EH (cell line): Measurements from ENCODE around the gene TRIM32.

ENCODE experiments used
- DNase-seq: peaks from one replicate; pipeline ENCODE4 v3.0.0-alpha.2; 2015; ENCODE audit warnings: low read depth

TRIM32 gene

DNA sequence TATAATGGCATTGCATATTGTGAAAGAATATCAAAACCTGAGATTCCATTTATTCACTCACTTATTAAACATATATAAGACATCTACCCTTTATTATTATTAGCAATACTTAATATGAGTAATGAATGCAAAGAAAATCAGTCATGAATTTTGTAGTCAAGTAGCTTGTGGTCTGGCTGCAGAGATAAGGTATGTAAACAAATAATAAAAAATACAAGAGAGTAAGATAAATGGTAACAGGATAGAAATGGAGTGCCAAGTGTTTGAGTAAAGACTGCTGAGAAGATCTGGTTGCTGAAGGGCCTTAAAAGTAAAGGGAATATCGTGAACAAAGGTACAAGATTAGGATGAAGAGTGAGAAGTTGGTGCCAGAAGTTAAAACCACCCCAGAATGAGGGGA, 18.4 kb downstream of the TRIM32 start:
- DNase-seq, result no peak

DNA sequence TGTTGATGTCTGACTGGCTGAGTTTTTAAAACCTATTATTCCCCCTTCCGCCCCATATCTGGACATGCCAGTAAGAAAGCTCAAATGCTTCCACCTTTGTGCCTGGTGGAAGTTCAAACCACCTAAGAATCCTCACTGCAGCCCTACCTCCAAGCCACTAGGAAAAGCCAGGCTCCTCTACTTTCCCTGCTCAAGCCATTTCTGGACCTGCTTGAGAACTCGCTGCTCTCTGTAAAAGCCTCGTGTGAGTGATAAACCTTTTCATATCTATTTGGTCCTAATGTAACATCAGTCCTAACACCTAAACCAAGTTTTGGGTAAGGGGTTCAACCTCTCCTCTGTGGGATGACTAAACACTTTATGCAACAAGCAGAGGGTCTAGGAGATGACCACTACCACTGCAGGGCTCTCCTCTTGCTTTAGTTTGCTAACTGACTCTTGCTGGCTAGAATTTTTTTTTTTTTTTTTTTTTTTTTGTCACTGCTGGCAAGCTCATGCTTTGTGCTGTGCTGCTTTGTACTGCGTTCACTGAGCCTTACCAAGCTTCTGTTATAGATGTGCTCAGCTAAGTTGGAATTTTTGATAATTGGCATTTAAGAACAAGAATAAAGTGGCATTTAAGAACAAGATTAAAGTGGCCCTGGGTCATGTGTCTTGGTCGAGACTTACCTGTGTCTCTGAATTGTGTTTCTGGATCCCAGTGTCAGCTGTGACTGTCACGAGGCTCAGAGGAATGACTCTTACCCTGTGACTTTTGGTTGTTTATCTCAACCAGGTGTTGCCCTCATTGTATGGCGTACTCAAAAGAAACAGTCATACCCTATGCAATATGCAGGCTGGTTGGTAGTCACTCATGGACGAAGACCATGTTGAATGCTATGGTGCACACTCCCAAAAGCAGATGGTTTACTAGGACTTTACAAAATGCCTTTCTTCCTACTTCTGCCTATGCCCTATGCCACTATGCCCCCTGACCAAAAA, 19.5 kb downstream of the TRIM32 start:
- no peak for DNase-seq

DNA sequence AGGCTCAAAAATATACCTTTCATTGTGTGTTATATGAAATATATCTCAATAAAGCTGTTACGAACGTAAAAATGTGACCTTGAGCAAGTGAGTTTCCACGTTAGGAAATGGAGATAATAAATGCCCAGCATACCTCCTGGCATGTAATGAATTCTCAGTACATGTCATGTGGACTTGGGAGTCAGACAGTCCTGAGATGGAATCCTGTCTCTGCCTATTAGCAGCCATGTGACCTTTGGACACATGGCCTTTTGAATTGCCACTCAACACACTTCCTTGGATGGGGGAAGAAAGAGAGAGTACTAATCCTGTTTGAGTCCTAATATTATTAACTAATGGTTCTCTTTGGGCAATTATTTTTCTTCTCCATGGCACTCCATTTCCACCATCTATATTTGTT, 25.7 kb downstream of the TRIM32 start:
- DNase-seq, result no peak

DNA sequence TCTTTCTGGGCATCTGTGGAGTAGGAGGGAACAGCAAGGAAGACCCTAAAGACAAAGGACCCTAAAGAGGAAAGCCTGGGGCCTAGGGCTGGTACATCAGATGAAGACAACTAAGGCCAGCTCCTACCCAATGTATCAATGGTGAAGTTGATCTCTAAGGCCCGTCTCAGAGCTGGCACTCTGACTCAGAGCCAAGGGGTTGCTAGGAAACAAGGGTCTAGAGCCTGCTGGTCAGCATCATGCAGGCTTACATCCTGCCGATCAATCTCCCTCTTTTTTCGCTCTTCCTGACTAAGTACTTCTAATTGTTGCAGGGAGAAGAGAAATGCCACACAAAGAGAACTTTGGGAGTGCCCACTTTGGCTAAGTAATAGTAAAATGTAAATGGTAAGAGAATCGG, 26.2 kb downstream of the TRIM32 start:
- no peak for DNase-seq

DNA sequence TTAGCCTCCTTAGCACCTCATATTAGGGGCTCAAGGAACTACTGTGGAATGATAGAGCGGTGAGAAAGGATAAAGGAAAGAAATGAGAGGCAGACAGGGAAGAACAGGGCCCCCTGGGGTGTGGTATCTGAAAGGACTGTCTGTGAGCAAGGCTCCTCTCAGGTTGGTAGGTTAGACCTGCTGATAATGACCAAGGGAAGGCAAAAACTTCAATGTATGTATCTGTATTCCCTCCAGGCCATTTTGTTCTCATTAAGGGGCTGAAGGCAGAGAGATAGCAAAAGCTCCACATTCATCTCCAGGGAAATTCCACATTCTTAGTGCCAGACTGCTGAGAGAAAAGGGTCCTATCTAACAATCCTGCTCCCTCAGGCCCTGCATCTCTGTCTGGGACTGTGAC, 28.6 kb downstream of the TRIM32 start:
- DNase-seq, result no peak

DNA sequence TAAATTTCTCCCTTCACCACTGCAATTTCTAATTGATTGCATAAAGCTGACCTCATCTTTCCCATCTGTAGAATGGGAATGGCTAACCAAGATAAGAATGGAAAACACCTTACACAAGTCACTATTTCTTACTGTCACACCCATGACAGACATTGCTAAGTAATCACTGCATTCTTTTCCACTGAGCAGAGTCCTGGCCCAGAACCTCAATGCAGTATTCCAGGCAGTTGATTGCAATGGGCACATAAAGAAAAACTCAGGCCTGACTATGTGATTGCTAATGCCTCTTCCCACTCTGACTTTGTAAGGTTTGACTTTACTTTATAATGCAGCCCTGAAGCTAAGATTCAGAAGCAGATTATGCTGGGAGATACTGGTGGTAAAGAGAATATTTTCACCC, 29.3 kb downstream of the TRIM32 start:
- DNase-seq, result peak; percentile 50

DNA sequence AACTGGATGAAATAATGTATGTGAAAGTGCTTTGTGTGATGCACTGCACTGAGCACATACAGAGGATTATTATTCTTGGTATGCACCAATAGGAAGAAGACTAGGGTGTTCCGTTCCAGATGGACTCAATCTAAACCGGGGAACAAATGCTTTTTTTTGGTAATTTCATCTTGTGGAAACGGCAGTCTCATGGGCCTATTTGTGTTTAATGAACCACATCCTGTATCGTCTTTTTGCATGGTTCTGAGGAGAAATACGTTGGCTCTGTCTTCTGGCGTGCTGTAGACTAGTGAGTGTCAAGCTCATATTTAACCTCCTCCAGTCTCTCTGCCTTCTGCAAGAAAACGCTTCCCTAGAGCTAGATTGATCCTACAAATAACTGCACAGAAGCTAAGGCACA, 30.0 kb downstream of the TRIM32 start:
- DNase-seq, result peak; percentile 75

DNA sequence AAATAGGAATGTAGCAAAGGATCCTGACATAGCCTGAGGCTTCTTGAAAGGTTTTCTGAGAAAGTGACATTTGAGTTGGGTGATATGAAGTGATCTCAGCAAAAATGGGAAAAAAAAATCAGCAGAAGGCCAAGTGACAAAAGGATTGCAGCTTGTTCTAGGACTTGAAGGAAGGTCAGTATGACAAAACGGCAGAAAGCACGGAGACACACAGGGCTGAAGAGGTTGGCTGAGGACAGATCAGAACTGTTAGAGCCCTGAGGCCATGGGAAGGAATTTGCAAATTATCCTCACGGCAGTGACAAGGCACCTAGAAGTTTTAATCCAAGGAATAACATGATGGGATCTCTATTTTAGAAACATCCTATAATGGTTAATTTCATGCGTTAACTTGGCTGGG, 31.0 kb downstream of the TRIM32 start:
- peak; percentile 44 for DNase-seq

DNA sequence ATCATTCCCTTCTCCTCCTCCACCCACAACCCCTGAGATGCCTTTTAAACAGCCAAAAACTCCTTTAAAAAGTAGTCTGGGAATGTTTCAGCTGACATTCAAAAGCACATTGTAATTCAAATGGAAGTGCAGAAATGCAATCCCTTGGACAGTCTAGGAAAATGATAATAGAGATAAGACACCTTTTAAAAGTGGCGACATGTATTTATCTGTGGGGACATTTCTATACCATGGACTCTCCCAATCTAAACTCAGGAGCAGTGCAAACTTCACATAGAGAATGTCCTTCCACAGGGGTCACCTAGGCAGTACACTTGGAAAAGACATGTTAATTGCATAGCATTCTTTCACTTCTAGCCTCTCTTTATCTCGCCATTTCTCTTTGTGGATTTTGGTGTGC, 33.0 kb downstream of the TRIM32 start:
- DNase-seq, result no peak

DNA sequence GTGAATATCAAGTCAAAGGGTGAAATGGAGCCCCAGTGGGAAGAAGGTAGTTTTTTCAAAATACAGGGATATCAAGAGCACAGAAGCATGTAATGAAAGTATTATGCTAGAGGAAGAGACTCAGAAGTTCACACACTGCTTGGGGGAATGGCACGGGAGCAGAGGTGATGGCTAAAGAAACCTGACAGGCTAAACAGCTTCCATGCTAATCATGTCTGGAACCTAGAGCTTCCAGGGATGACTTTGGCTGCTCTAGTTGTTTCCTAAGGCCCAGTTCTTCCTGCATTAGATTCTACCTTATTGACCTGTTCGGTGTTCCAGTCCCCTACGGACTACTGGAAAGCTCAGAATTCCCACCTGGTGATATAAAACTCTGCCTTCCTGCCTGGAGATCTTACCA, 34.3 kb downstream of the TRIM32 start:
- DNase-seq, result no peak

DNA sequence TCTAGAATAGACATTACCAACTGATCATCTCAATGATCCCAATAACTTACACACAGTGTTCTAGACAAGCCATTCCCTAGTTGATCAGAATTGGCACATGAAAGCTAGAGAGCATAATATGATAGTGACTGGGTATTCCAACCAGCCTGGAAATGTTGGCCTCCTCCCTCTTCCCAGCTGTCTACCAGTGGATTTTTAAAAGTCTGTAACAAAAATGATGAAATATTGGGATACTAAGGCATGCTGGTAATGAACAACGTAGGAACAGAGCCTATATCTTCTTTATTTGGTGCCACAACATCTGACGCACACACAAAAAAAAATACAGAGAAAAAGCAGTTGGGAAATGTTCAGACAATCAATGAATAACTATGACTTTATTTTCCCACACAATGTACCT, 34.8 kb downstream of the TRIM32 start:
- DNase-seq, result no peak

DNA sequence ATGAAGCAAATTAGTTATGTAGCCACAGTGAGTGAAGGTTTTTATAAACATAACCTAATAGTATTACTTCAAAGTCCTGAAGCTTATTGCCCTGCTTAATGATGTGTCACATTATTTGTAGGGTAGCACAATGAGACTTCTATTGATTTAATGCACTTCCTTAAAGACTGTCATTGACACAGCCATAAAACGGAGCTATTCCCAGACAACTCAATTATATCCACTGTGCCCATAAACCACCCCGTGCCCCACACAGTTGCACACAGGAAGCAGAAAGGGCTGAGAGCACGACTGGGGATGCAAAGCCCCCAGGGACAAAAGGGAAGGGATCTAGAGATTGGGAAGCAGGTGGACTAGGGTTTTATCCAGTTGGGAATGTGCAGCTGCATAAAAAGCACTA, 37.0 kb downstream of the TRIM32 start:
- no peak for DNase-seq

DNA sequence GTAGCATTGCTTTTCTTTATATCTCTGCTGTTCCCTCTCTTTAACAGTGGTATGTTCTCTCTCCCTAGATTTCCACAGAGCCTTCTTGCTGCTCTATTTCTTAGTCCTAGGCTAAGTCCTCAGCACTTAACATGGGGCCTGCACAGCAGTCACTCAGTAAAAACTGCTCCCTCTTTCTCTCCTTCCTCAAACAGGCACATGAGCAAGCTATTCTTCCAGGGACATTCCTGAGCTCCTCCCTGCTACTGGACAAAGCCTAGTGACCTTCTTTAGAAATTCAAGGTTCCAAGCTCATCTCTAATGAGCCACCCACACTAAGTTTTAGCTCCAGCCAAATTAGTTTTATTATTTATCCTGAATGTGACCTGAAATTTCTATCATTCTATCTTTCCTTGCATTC, 39.5 kb downstream of the TRIM32 start:
- DNase-seq, result no peak

DNA sequence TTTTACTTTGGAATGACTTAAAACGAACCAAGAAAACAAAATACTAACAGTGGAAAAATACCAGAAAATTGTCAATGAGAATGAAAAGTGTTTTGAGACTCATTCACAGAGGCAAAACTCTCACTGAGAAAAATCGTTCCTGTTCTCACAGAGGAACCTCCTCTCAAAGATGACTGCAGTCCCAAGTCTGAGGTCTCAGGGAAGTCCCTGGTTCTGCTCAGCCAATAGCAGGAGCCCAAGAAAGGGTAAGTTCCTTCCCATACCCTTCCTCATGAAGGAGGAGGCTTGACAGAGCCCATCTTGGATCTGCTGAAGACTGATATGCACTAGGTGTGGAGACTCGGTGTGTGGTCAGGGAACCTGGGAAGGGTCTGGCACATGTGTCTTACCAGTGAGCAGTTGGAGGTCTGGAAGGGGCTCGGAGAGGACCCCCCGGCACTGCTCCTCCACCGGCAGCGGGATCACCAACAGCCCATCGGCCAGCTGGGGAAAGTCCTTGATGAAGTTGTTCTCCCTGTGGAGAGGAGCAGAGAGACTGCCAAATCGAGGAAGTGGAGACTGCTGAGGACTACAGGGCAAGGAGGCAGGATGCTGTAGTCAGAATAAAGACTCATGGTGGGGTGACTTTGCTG, 46.0 kb downstream of the TRIM32 start:
- no peak for DNase-seq

DNA sequence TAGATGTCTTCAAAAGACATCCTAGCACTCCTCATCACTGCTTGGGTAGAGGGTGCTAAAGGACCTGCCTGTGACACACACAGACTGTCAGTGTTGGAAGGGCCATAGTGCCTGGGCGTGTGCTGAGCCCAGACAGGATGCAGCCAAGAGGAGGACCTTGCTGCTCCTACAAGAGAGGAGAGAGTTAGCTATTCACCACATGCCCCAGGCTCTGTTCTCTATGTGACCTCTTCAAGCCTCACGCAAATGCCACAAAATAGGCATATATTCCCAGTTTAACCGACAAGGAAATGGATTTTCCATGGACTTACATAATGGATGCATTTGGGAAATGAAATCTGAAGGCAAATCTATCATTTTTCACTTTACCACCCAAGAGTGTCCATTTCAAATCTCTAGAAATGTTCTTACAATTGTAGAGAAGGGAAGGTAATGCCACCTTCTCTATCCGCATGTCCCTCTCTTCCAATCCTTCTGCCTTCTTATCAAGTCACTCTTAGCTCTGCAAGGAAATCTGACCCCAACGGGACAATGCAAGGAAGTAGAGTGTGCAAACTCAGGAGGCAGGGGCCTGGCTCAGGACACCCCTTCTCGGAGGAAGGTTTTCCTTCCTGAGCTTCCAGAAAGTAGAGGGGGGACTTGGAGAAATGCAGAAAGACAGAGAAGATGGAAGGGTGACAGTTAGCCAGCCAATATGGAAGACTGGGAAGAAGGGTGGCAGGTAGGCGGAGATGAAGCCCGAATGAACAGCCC, 49.5 kb downstream of the TRIM32 start:
- DNase-seq, result no peak

DNA sequence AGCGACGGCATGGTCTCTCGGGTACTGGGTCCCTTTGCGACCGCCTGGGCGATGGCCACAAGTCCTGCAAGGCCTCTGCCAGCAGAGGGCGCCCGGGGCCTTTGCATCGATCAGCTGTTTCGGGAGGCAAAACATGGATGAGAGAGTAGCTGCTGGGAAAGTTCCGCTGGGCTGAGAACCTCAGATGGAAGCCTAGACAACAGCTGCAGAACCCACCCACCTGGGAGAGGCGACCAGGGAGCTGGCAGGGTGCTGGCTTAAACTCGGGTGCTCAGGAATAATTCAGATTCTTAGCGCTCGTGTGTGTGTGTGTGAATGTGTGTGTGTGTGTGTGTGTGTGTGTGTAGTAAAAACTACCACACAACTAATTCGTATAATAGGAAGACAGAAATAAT, 50.0 kb downstream of the TRIM32 start:
- DNase-seq, result peak; percentile 71

DNA sequence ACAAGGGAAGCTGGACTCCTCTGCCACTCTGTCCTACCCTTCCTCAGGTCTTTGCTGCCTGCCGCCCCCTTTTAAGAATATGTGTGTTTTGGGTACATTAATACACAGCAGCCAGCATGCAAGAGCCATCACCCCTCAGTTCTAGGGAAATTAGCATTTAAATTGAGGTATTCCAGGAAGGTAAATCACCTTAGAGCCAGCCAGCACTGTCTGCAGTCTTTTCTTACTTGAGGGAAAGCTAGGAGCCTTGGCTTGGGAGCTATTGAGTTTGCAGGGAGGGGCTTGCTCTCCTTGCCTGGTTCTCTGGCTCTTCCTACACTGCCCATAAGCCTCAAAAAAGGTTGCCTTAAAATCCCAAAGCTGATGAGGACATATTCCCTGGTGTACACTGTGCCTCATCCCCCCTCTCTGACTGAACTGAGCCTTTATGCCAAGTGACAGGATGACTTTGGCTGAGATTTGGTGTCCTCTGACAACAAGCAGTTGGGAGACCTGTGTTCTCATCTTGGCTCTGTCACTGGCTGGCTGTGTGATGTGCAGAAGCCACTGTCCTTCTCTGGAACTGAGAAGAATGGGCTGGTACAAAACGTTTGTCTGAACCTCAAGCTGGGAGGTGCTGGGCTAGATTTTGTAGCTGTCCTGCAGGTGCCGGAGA, 54.1 kb downstream of the TRIM32 start:
- DNase-seq, result no peak

DNA sequence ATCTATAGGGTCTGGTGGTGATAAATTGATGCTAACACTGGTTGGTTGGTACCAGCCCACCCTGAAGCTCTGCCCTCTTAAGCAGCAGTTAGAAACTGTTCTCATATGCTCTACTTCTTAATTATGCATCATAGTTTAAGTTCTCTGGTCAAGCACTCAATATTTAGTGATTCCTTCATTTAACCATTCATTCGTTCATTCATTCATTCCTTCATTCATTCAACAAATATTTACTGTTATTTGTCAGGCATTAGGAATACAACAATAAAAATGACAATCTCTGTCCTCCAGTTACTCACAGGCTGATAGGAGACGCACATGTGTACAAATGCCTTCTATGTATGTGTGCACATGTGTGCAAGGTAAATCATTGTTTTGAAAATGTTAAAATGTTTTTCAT, 54.6 kb downstream of the TRIM32 start:
- no peak for DNase-seq

DNA sequence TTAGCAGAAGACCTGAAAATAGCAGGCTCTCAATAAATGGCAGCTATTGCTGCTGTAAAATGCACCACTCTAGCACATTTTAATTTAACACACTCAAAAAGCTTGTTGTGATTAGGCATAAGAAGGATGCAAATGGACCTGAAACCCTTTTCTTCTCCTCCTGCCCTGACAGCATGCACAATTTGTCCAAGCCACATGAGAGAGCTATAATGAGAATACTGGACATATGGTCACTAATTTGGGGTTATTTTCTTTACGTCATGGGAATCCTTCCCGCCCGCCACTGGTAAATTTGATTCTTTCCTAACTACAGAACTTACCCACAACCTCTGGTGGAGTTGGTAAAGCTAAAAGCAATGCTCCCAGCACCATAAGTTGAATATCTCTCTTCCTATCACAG, 62.1 kb downstream of the TRIM32 start:
- DNase-seq, result no peak

DNA sequence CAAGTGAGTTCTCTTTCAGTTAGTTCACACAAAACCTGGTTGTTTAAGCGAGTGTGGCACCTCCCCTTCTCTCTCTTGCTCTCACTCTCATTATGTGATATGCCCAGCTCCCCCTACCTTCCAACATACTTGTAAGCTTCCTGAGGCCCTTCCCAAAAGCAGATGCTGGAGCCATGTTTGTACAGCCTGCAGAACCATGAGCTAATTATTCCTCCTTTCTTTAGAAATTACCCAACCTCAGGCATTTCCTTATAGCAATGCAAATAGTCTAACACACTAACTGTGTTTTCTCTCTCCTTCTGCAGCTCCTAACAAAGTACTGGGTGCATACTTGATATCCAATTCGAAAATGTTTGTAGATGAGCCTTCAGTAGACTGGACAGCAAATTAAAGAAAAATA, 62.7 kb downstream of the TRIM32 start:
- DNase-seq, result no peak

DNA sequence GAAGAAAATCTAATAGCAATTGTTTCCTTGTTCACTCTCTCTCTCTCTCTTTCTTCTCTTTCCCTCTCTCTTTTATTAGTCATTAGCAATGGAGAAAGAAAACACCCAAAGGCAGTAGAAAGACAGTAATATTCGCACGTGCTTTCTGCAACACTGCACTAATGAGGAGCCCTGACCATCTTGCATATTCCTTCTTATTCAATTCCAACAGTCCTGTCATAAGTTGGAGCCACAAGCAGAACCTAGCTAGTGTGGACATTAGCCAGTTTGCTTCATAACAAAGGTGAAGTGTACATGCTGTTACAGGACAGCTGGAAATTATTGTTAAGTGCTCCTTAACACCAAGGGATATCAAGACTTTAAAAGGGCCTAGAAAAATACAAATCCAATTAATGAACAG, 63.4 kb downstream of the TRIM32 start:
- no peak for DNase-seq
